ENCODE results near the gene RNF20.
A peak's percentile ranks its signal among the peaks of the same experiment; 100 is the strongest.

RNF20 gene

GRCh38 chr9:101533334-101534204, at the start of gene RNF20:
Gene RNF20, plus strand, starts transcription at chr9:101533853. Its CDS starts 1,571 bp downstream, at chr9:101535424.
- Histone ChIP-seq H3K79me2 (ENCODE audit: insufficient read depth, low read depth) (peaks cover 24% of the 10 kb centered on the region; the same call in 1 of the 2 replicates), H3K4me1 (ENCODE audit: low read depth, poor library complexity, severe bottlenecking) (no peaks in the 10 kb centered on the region), H3K4me2 (peak within 1 kb of the TSS; percentile 66), H3K9ac (peak within 1 kb of the TSS; percentile 71), H3K27me3 (ENCODE audit: insufficient read depth, low read depth) (no peaks in the 10 kb centered on the region), H3K4me3 (IDR thresholded peaks at IDR 0.05; ENCODE audit: insufficient read depth, low read depth, low read length) (no peak within 1 kb of the TSS), H4K20me1 (ENCODE audit: insufficient read depth) (no peaks in the 10 kb centered on the region), H2AFZ (ENCODE audit: low read depth) (peak within 1 kb of the TSS; percentile 87), H3K27ac (peak within 1 kb of the TSS; percentile 78), H3K36me3 (ENCODE audit: insufficient read depth) (no peaks in the 10 kb centered on the region)
- no peak for TF ChIP-seq CTCF (conservative IDR thresholded peaks at IDR 0.05; ENCODE audit: low read depth, low read length)

GRCh38 chr9:101484046-101484445, 49.6 kb upstream of the RNF20 start:
- Histone ChIP-seq H3K4me1 (ENCODE audit: low read depth, poor library complexity, severe bottlenecking) (no peaks in the 10 kb centered on the region), H3K4me2 (no peak overlapping the region), H3K27ac (no peak overlapping the region), H3K4me3 (IDR thresholded peaks at IDR 0.05; ENCODE audit: insufficient read depth, low read depth, low read length) (no peak overlapping the region), H3K9ac (no peak overlapping the region), H3K27me3 (ENCODE audit: insufficient read depth, low read depth) (no peaks in the 10 kb centered on the region), H2AFZ (ENCODE audit: low read depth) (no peak overlapping the region), H4K20me1 (ENCODE audit: insufficient read depth) (no peaks in the 10 kb centered on the region), H3K36me3 (ENCODE audit: insufficient read depth) (no peaks in the 10 kb centered on the region), H3K79me2 (ENCODE audit: insufficient read depth, low read depth) (no peaks in the 10 kb centered on the region)
- no peak for TF ChIP-seq CTCF (conservative IDR thresholded peaks at IDR 0.05; ENCODE audit: low read depth, low read length)

- Histone ChIP-seq H2AFZ (ENCODE audit: low read depth) (no peak overlapping the region), H3K4me3 (IDR thresholded peaks at IDR 0.05; ENCODE audit: insufficient read depth, low read depth, low read length) (no peak overlapping the region), H3K9ac (no peak overlapping the region), H4K20me1 (ENCODE audit: insufficient read depth) (no peaks in the 10 kb centered on the region), H3K36me3 (ENCODE audit: insufficient read depth) (no peaks in the 10 kb centered on the region), H3K79me2 (ENCODE audit: insufficient read depth, low read depth) (no peaks in the 10 kb centered on the region), H3K27me3 (ENCODE audit: insufficient read depth, low read depth) (no peaks in the 10 kb centered on the region), H3K4me2 (no peak overlapping the region), H3K27ac (no peak overlapping the region), H3K4me1 (ENCODE audit: low read depth, poor library complexity, severe bottlenecking) (no peaks in the 10 kb centered on the region)
- no peak for TF ChIP-seq CTCF (conservative IDR thresholded peaks at IDR 0.05; ENCODE audit: low read depth, low read length)
Measured at GRCh38 chr9:101485924-101486692, 47.5 kb upstream of the RNF20 start.

- no peak overlapping the region for H3K27ac ChIP-seq
Measured at GRCh38 chr9:101486693-101487442, 46.8 kb upstream of the RNF20 start.

More at GRCh38 chr9:101486693-101487442, 46.8 kb upstream of the RNF20 start:
- Histone ChIP-seq H3K4me3 (IDR thresholded peaks at IDR 0.05; ENCODE audit: insufficient read depth, low read depth, low read length) (no peak overlapping the region), H3K27me3 (ENCODE audit: insufficient read depth, low read depth) (no peaks in the 10 kb centered on the region), H3K79me2 (ENCODE audit: insufficient read depth, low read depth) (no peaks in the 10 kb centered on the region), H3K4me1 (ENCODE audit: low read depth, poor library complexity, severe bottlenecking) (no peaks in the 10 kb centered on the region), H4K20me1 (ENCODE audit: insufficient read depth) (no peaks in the 10 kb centered on the region), H3K9ac (no peak overlapping the region), H3K36me3 (ENCODE audit: insufficient read depth) (no peaks in the 10 kb centered on the region), H2AFZ (ENCODE audit: low read depth) (no peak overlapping the region), H3K4me2 (no peak overlapping the region)
- TF ChIP-seq CTCF (conservative IDR thresholded peaks at IDR 0.05; ENCODE audit: low read depth, low read length), result no peak

All from KMS-11 (cell line).